NCI-H2107 treated with DMSO at 0.1 percent for 48 hours (cell line): Measurements from ENCODE around the gene PHYH.
A peak's percentile ranks its signal among the peaks of the same experiment; 100 is the strongest.
"Not testable (repeated sequence)": the region's sequence is repeated elsewhere in the genome, so short reads cannot be mapped to it uniquely, and the experiment has no call there.

Source experiments
- DNase-seq: peaks from one replicate; lab custom pipeline; 2025; ENCODE audit not compliant: unreplicated experiment; lab: John Stamatoyannopoulos, UW

PHYH gene

GRCh38 chr10:13299437-13300287 is at the start of gene PHYH:
PHYH (minus strand) TSS chr10:13300064; CDS start chr10:13300042, 22 bp downstream.
- DNase-seq = peak; percentile 9

GRCh38 chr10:13348216-13349017 is 48.6 kb upstream of the PHYH start, which contains the start of gene SEPHS1:
SEPHS1 (minus strand) TSS chr10:13348293; CDS start chr10:13344950, 3,343 bp downstream.
- DNase-seq = peak; percentile 24

- DNase-seq = no peak
Observed at GRCh38 chr10:13347500-13348156, 47.8 kb upstream of the PHYH start.

GRCh38 chr10:13347043-13347499 is 47.2 kb upstream of the PHYH start:
- no peak for DNase-seq

GRCh38 chr10:13346283-13347042 is 46.6 kb upstream of the PHYH start:
- DNase-seq = no peak

GRCh38 chr10:13340626-13341376 is 40.9 kb upstream of the PHYH start:
- no peak for DNase-seq

GRCh38 chr10:13340068-13340467 is 40.2 kb upstream of the PHYH start:
- no peak for DNase-seq

- DNase-seq = no peak
Observed at GRCh38 chr10:13338390-13339110, 38.7 kb upstream of the PHYH start.

GRCh38 chr10:13337827-13338196 is 37.9 kb upstream of the PHYH start:
- no peak for DNase-seq

GRCh38 chr10:13337128-13337826 is 37.4 kb upstream of the PHYH start:
- no peak for DNase-seq

GRCh38 chr10:13335881-13336280 is 36.0 kb upstream of the PHYH start:
- no peak for DNase-seq

GRCh38 chr10:13334556-13334955 is 34.7 kb upstream of the PHYH start:
- no peak for DNase-seq

- no peak for DNase-seq
Observed at GRCh38 chr10:13331646-13332045, 31.8 kb upstream of the PHYH start.

- DNase-seq = not testable (repeated sequence)
Observed at GRCh38 chr10:13330980-13331379, 31.1 kb upstream of the PHYH start.

- DNase-seq = no peak
Observed at GRCh38 chr10:13329565-13329964, 29.7 kb upstream of the PHYH start.

- no peak for DNase-seq
Observed at GRCh38 chr10:13328613-13329012, 28.7 kb upstream of the PHYH start.

- no peak for DNase-seq
Observed at GRCh38 chr10:13328126-13328525, 28.3 kb upstream of the PHYH start.

- DNase-seq = no peak
Observed at GRCh38 chr10:13327534-13327933, 27.7 kb upstream of the PHYH start.
